Erythroblast (primary cell): ENCODE results near the gene KIAA1671.

ENCODE experiments used
- GATA1 ChIP-seq: IDR thresholded peaks from 2 replicates; pipeline ENCODE4 v1.6.1; 2011; ENCODE audit warnings: low read depth, mild to moderate bottlenecking, control low read depth, low read length, moderate library complexity
- POLR2A ChIP-seq: IDR thresholded peaks from 2 replicates; pipeline ENCODE4 v1.6.1; 2011; ENCODE audit warnings: mild to moderate bottlenecking, low read length

GRCh38 chr22:25028841-25029141 is 76.3 kb downstream of the KIAA1671 start:
- no peak for TF ChIP-seq POLR2A
- no peak for TF ChIP-seq GATA1
